HG02981 (cell line): ENCODE results near the gene JAML.
"Not testable (repeated sequence)": the region's sequence is repeated elsewhere in the genome, so short reads cannot be mapped to it uniquely, and the experiment has no call there.

Experiments used
- ATAC-seq: cut with Tn5 transposase; IDR thresholded peaks from one replicate; pipeline ENCODE4 v1.9.1; 2021; ENCODE audit warnings: mild to moderate bottlenecking, moderate library complexity; ENCODE audit not compliant: unreplicated experiment

The JAML gene

GRCh38 chr11:118199135-118199534 lies 25.7 kb downstream of the JAML start:
- no peak for ATAC-seq

GRCh38 chr11:118198370-118198769 lies 26.4 kb downstream of the JAML start:
- ATAC-seq, result no peak

- no peak for ATAC-seq
Observed at GRCh38 chr11:118194835-118195627, 29.8 kb downstream of the JAML start.

GRCh38 chr11:118193910-118194566 lies 30.8 kb downstream of the JAML start:
- ATAC-seq, result no peak

- ATAC-seq, result not testable (repeated sequence)
Observed at GRCh38 chr11:118192817-118193216, 32.0 kb downstream of the JAML start.

- not testable (repeated sequence) for ATAC-seq
Observed at GRCh38 chr11:118190942-118191506, 33.8 kb downstream of the JAML start.

GRCh38 chr11:118186346-118187107 lies 38.3 kb downstream of the JAML start:
- ATAC-seq, result no peak

- ATAC-seq, result no peak
Observed at GRCh38 chr11:118184784-118185579, 39.8 kb downstream of the JAML start.

- ATAC-seq, result not testable (repeated sequence)
Observed at GRCh38 chr11:118183691-118184090, 41.1 kb downstream of the JAML start.

- no peak for ATAC-seq
Observed at GRCh38 chr11:118180300-118180703, 44.5 kb downstream of the JAML start.

- no peak for ATAC-seq
Observed at GRCh38 chr11:118176778-118177134, 48.1 kb downstream of the JAML start.

GRCh38 chr11:118175993-118176777 lies 48.6 kb downstream of the JAML start, which contains the start of gene SCN2B:
TSS of gene SCN2B (minus strand) at chr11:118176639. CDS start at chr11:118176431, 208 bp downstream.
- no peak for ATAC-seq

- no peak for ATAC-seq
Observed at GRCh38 chr11:118175031-118175992, 49.5 kb downstream of the JAML start.

- no peak for ATAC-seq
Observed at GRCh38 chr11:118174006-118174567, 50.7 kb downstream of the JAML start.

GRCh38 chr11:118172356-118172755 lies 52.5 kb downstream of the JAML start:
- ATAC-seq, result no peak

GRCh38 chr11:118171269-118172062 lies 53.3 kb downstream of the JAML start:
- no peak for ATAC-seq

- ATAC-seq, result no peak
Observed at GRCh38 chr11:118170882-118171268, 53.9 kb downstream of the JAML start.
